OCI-LY3 (cell line): ENCODE measurements around the gene ATL1.

ENCODE experiments used
- H2AFZ ChIP-seq: fragments of 200-600, 300-600 bp; shearing (Covaris generic); 2 replicates; pipeline ENCODE4 v1.6.0; 2014; ENCODE audit warnings: antibody characterized with exemption, low read depth, low read length
- H3K27ac ChIP-seq: fragments of 200-600, 300-600 bp; sonication (generic); 2 replicates; pipeline ENCODE4 v1.5.1; 2014; ENCODE audit warnings: mild to moderate bottlenecking, low read length, moderate library complexity, mixed read lengths
- H3K27me3 ChIP-seq: fragments of 200-600, 300-600 bp; sonication (generic); 2 replicates; pipeline ENCODE4 v1.6.1; 2014; ENCODE audit warnings: low read depth, low read length, mixed read lengths
- H3K36me3 ChIP-seq: fragments of 200-600, 300-600 bp; sonication (generic); replicated peaks from 2 replicates; pipeline ENCODE3; 2014; ENCODE audit warnings: low read depth, low read length, mixed read lengths
- H3K4me1 ChIP-seq: fragments of 300-600, 200-600 bp; sonication (generic); 2 replicates; pipeline ENCODE4 v1.6.1; 2014; ENCODE audit warnings: low read length, mixed read lengths
- H3K4me2 ChIP-seq: fragments of 200-600, 300-600 bp; sonication (generic); 2 replicates; pipeline ENCODE4 v1.6.1; 2014; ENCODE audit warnings: low read length, mixed read lengths
- H3K4me3 ChIP-seq: fragments of 300-600, 200-600 bp; sonication (generic); 2 replicates; pipeline ENCODE4 v1.5.1; 2014; ENCODE audit warnings: antibody characterized with exemption, mild to moderate bottlenecking, low read length, moderate library complexity
- H3K79me2 ChIP-seq: fragments of 300-600, 200-600 bp; shearing (Covaris generic); 2 replicates; pipeline ENCODE4 v1.6.1; 2014; ENCODE audit warnings: mild to moderate bottlenecking, low read length, mixed read lengths
- H3K9ac ChIP-seq: fragments of 300-600, 200-600 bp; shearing (Covaris generic); 2 replicates; pipeline ENCODE4 v1.6.0; 2014; ENCODE audit warnings: mild to moderate bottlenecking, low read length, moderate library complexity
- H3K9me3 ChIP-seq: fragments of 200-600, 300-600 bp; shearing (Covaris generic); 2 replicates; pipeline ENCODE4 v1.6.1; 2014; ENCODE audit warnings: low read length, mixed read lengths; ENCODE audit not compliant: insufficient read depth
- H4K20me1 ChIP-seq: fragments of 200-600, 300-600 bp; sonication (generic); 2 replicates; pipeline ENCODE4 v1.6.1; 2016; ENCODE audit warnings: low read length, mixed read lengths; ENCODE audit not compliant: insufficient read depth
- CTCF ChIP-seq: fragments of 200-600, 300-600 bp; sonication (generic); IDR thresholded peaks from 2 replicates; pipeline ENCODE4 v1.5.1; 2014; ENCODE audit warnings: antibody characterized with exemption, low read length, low read depth
- EZH2phosphoT487 ChIP-seq: fragments of 200-600 bp; shearing (Covaris generic); IDR thresholded peaks from 2 replicates; pipeline ENCODE4 v1.6.1; 2018; ENCODE audit warnings: antibody characterized with exemption, mixed run types, low read depth

The ATL1 gene

DNA sequence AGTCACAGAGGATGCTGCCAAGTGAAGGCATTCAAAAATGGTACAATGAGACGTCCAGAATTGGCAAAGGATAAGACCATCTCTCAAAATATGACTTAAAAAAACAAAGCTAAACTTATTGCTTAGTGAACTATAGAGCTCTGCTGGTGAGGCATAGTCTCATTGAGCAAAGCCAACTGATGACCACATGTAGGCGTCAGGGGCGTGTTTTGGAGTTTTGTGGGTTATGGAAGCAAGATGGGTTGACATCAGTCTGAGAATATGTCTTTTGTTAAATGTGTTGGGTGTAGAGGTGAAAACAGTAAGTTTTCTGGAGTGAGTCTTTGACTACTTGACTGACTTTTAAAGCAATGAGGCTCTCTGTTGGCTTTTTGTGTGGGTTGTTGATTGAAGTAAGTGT, 47.2 kb downstream of the ATL1 start:
- Histone ChIP-seq H3K36me3 (no peaks in the 10 kb centered on the region), H3K27ac (no peak overlapping the region), H3K9ac (no peak overlapping the region), H3K79me2 (no peaks in the 10 kb centered on the region), H4K20me1 (no peaks in the 10 kb centered on the region), H2AFZ (no peak overlapping the region), H3K27me3 (peaks cover 2% of the 10 kb centered on the region; the same call in 1 of the 2 replicates), H3K4me3 (no peak overlapping the region), H3K9me3 (no peaks in the 10 kb centered on the region), H3K4me2 (no peak overlapping the region), H3K4me1 (no peaks in the 10 kb centered on the region)
- TF ChIP-seq CTCF, result no peak
- TF ChIP-seq EZH2phosphoT487, result no peak

GRCh38 chr14:50607761-50608160, 47.8 kb downstream of the ATL1 start:
- H3K4me2 ChIP-seq, result no peak overlapping the region
- no peaks in the 10 kb centered on the region for H3K4me1 ChIP-seq
- no peaks in the 10 kb centered on the region for H3K36me3 ChIP-seq
- H3K27me3 ChIP-seq, result peaks cover 2% of the 10 kb centered on the region; the same call in 1 of the 2 replicates
- H4K20me1 ChIP-seq, result no peaks in the 10 kb centered on the region
- H3K27ac ChIP-seq, result no peak overlapping the region
- H3K9ac ChIP-seq, result no peak overlapping the region
- H3K79me2 ChIP-seq, result no peaks in the 10 kb centered on the region
- no peaks in the 10 kb centered on the region for H3K9me3 ChIP-seq
- TF ChIP-seq EZH2phosphoT487, result no peak
- H2AFZ ChIP-seq, result no peak overlapping the region
- no peak overlapping the region for H3K4me3 ChIP-seq

DNA sequence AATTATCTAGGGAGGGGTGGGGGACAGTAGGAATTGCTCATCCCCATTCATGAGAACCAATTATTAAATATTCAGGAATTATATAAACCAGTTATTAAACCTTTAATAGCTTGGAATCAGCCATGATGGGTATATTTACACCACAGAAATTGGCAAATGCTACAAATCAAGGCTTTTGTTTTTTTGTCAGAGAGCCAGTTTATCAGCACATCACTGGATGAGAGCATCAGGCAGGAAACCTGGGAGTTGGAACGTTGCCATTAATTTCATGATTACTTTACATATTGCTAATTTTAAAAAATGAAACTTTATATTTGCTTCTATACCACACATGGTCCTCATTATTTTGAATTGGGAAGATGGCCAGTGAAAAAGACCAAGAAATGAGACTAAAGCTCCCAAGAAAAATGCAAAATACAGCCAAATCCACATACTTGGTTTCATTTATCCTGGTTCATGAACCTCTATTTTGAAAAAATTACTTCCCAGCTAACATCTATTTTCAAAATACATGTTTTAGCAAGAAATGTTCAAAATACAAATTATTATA, 48.4 kb downstream of the ATL1 start:
- H4K20me1 ChIP-seq, result no peaks in the 10 kb centered on the region
- no peaks in the 10 kb centered on the region for H3K4me1 ChIP-seq
- no peaks in the 10 kb centered on the region for H3K79me2 ChIP-seq
- H3K4me3 ChIP-seq, result no peak overlapping the region
- H3K4me2 ChIP-seq, result no peak overlapping the region
- H2AFZ ChIP-seq, result no peak overlapping the region
- H3K9me3 ChIP-seq, result no peaks in the 10 kb centered on the region
- H3K9ac ChIP-seq, result no peak overlapping the region
- TF ChIP-seq CTCF, result no peak
- H3K36me3 ChIP-seq, result no peaks in the 10 kb centered on the region
- no peak overlapping the region for H3K27ac ChIP-seq
- peaks cover 2% of the 10 kb centered on the region; the same call in 1 of the 2 replicates for H3K27me3 ChIP-seq

- H4K20me1 ChIP-seq, result no peaks in the 10 kb centered on the region
- H3K4me3 ChIP-seq, result no peak overlapping the region
- H3K27ac ChIP-seq, result no peak overlapping the region
- no peak overlapping the region for H3K4me2 ChIP-seq
- H3K36me3 ChIP-seq, result no peaks in the 10 kb centered on the region
- TF ChIP-seq EZH2phosphoT487 (no peak), CTCF (no peak)
- no peak overlapping the region for H3K9ac ChIP-seq
- H2AFZ ChIP-seq, result no peak overlapping the region
- H3K79me2 ChIP-seq, result no peaks in the 10 kb centered on the region
- no peaks in the 10 kb centered on the region for H3K9me3 ChIP-seq
- peaks cover 2% of the 10 kb centered on the region; the same call in 1 of the 2 replicates for H3K27me3 ChIP-seq
- no peaks in the 10 kb centered on the region for H3K4me1 ChIP-seq
Observed at GRCh38 chr14:50610465-50610864, 50.5 kb downstream of the ATL1 start.

DNA sequence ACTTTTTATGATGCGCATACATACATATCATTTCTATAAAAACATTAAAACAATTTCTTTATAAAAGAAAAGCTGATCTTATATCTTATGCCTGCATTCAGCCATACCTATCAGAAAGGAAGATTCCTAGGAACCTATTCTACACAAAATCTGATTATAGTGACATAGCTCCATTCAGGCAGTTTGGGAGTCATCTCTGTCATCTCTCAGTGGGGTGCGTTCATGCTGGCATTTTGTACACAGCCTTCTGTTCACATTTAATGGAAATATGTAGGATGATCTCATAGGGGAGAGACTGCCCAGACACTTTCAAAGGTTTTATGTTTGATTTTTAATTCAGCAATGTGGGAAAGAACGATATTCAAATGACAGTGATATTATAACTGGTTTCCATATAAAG, 52.9 kb downstream of the ATL1 start:
- TF ChIP-seq EZH2phosphoT487, result no peak
- TF ChIP-seq CTCF, result no peak
- Histone ChIP-seq H4K20me1 (no peaks in the 10 kb centered on the region), H3K4me3 (no peak overlapping the region), H3K79me2 (no peaks in the 10 kb centered on the region), H3K36me3 (no peaks in the 10 kb centered on the region), H3K9me3 (no peaks in the 10 kb centered on the region), H3K27me3 (peaks cover 2% of the 10 kb centered on the region; the same call in 1 of the 2 replicates), H3K9ac (no peak overlapping the region), H3K4me1 (no peaks in the 10 kb centered on the region), H2AFZ (no peak overlapping the region), H3K4me2 (no peak overlapping the region), H3K27ac (no peak overlapping the region)
